ENCODE measurements around the gene ABCG2.
"Not testable (repeated sequence)": the region's sequence is repeated elsewhere in the genome, so short reads cannot be mapped to it uniquely, and the experiment has no call there.

Gene ABCG2

GRCh38 chr4:88135356-88135663 is 23.1 kb downstream of the ABCG2 start:
- TF ChIP-seq CTCF (IDR thresholded peaks at IDR 0.05; ENCODE audit: extremely low read depth, missing control alignments), result no peak
- no peak for DNase-seq (ENCODE audit: low spot score)

- DNase-seq (ENCODE audit: low spot score), result no peak
- TF ChIP-seq CTCF (IDR thresholded peaks at IDR 0.05; ENCODE audit: extremely low read depth, missing control alignments), result no peak
Measured at GRCh38 chr4:88134536-88135355, 23.7 kb downstream of the ABCG2 start.

GRCh38 chr4:88134111-88134510 is 24.3 kb downstream of the ABCG2 start:
- DNase-seq (ENCODE audit: low spot score), result no peak
- TF ChIP-seq CTCF (IDR thresholded peaks at IDR 0.05; ENCODE audit: extremely low read depth, missing control alignments), result no peak

GRCh38 chr4:88130544-88131305 is 27.7 kb downstream of the ABCG2 start:
- no peak for DNase-seq (ENCODE audit: low spot score)
- TF ChIP-seq CTCF (IDR thresholded peaks at IDR 0.05; ENCODE audit: extremely low read depth, missing control alignments), result no peak

- TF ChIP-seq CTCF (IDR thresholded peaks at IDR 0.05; ENCODE audit: extremely low read depth, missing control alignments), result no peak
Measured at GRCh38 chr4:88130003-88130402, 28.4 kb downstream of the ABCG2 start.

GRCh38 chr4:88122260-88122659 is 36.2 kb downstream of the ABCG2 start:
- not testable (repeated sequence) for DNase-seq (ENCODE audit: low spot score)

More at GRCh38 chr4:88130003-88130402, 28.4 kb downstream of the ABCG2 start:
- DNase-seq (ENCODE audit: low spot score), result no peak

GRCh38 chr4:88119943-88120342 is 38.5 kb downstream of the ABCG2 start:
- DNase-seq (ENCODE audit: low spot score), result no peak
- no peak for TF ChIP-seq CTCF (IDR thresholded peaks at IDR 0.05; ENCODE audit: extremely low read depth, missing control alignments)

Data from GM20000 (cell line).